Stimulated activated CD8-positive, alpha-beta memory T cell treated with anti-CD3 and anti-CD28 coated beads, Interleukin-7, amount 100 ng/mL, for 24 hours (primary cell): ENCODE results near the gene RRAGD.
A peak's percentile ranks its signal among the peaks of the same experiment; 100 is the strongest.

Experiments used
- DNase-seq: peaks from one replicate; pipeline ENCODE4 v3.0.0-alpha.2; 2020; ENCODE audit warnings: low read depth

The RRAGD gene, protein sequence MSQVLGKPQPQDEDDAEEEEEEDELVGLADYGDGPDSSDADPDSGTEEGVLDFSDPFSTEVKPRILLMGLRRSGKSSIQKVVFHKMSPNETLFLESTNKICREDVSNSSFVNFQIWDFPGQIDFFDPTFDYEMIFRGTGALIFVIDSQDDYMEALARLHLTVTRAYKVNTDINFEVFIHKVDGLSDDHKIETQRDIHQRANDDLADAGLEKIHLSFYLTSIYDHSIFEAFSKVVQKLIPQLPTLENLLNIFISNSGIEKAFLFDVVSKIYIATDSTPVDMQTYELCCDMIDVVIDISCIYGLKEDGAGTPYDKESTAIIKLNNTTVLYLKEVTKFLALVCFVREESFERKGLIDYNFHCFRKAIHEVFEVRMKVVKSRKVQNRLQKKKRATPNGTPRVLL

DNA sequence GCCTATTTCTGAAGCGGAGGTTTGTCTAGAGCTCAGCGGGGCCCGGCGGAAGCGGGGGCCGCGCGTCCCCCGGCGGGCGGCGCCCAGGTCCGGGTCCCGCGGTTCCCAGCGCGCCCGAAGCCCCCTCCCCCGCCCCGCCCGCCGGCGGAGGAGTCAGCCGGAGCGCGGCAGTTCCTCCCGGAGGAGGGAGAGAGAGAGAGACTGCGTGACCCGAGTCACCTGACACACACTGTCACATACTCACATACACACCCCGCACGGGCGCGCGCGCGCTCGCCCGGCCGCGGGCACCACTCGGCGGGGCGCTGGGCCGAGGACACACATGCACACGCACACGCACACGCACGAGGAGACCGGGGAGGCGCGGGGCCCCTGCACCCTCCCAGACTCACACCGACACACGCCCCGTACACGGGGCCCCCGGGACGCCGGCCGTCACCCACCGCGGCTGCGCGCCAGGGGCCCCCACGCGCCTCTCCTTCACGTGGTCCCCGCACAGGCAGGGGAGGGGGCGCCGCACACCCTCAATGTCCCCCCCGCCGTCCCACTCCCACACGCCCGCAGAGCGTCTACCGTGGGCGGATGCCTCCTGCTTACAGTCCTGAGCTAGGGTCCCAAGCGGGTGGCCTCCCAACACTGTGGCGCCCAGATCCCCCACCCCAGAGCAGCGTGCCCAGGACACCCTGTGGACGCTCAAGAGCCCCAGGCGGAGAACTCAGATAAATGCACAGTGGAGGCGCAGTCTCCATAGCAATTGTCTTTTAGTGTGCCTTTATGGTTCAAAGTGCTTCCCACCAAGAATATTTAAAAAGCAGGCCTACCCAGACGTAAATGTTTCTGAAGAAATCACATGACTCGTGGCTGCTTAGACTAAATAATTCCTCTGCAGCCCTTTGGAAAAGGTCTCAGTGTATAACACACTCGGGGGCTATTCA is at the start of gene RRAGD:
Gene RRAGD, minus strand, starts transcription at position 203 of the 935 bp plus-strand sequence. CDS start 280 bp downstream, outside the sequence.
- peak; percentile 20 for DNase-seq

DNA sequence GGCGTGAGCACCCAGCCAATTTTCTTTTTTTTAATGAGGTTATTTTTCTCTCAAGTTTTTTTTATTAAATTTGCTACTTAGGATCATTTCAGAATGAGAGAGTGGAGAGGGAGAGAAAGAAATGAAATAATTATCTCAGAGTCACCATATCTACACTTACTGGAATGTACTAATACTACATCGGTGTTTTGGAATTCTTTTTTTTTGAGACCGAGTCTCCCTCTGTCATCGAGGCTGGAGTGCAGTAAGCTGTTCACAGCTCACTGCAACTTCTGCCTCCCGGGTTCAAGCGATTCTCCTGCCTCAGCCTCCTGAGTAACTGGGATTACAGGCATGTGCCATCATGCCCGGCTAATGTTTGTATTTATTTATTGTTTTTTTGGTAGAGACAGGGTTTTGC is 48.6 kb upstream of the RRAGD start:
- no peak for DNase-seq

DNA sequence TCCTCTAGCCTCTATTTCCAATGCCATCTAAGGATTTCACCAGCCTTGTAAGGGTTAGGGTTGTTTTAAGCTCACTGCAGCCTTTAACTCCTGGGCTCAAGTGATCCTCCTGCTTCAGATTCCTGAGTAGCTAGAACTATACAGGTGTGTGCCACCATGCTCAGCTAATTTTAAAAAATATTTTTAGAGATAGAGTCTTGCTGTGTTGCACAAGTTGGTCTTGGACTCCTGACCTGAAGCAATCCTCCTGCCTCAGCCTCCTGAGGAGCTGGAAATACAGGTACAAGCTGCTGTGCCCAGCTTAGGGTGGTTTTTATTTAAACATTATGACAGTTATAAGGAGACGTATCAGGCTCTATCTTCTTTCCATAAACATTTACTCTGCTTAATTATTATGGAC is 47.4 kb upstream of the RRAGD start:
- DNase-seq, result no peak

DNA sequence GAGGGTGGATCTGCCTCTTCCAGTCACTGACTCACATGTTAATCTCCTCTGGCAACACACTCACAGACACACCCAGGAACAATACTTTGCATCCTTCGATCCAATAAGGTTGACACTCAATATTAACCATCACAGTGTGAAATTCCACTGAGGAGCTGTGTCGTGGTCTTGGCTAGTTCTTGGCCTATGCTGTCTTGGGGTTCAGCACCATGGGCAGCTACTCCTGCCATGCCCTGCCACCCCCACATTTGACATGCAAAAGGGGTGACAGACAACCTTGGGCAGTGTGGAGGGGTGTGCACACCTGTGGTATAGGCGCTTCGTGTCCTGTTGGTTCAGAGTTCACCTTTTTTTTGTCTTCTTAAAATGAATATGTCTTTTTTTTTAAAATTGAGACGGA is 46.6 kb upstream of the RRAGD start:
- no peak for DNase-seq

DNA sequence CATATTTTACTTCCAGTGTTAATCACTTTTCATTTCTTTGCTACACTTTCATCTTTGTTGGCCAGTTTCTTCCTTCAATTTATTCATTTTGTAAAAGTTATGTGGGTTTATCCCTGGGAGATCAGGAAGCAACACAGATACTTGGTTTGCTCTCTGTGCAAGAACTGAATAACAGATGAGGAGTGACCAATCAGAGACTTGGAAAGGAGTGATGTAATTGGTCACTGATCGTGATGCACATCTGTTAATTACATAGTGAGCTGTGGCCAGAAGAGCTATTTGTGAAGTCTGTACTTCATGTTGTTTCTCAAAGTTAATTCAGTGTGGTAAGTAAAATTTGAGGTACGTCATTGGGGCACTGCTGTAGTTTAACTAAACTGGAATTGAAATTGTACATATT is 42.2 kb upstream of the RRAGD start:
- no peak for DNase-seq

DNA sequence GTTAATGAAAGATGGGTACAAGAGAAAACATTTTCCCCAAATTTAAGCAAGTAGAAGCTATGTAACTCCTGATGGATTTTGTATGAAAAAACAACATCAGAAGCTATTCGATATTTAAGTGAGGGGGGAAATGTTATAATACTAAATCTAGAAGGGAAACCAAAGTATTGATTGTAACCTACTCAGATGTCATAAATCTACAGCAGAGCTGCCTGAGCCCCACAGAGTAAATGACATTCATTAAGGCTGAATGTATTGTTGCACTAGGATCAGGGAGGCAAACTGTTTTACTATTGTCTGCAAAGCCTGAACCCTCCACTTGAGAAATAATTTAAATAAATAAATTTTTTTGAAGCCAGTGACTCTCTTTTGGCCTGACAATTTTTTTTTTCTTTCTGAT is 40.2 kb upstream of the RRAGD start:
- no peak for DNase-seq

DNA sequence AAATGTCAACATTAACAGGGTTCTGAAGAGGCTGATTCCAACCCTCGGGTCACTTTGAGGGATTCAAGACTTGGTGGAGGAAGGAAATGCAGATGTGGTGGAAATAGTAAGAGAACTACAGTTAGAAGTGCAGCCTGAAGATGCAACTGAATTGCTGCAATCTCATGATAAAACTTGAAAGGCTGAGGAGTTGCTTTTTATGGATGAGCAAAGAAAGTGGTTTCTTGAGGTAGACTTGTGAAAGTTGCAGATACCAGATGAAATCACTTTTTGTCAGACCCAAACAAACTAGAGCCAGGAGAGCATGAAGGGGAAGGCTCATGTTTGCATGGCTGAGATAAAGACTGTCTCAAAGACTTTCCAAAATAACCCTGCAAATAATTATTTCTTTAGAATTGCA is 37.1 kb upstream of the RRAGD start:
- no peak for DNase-seq

DNA sequence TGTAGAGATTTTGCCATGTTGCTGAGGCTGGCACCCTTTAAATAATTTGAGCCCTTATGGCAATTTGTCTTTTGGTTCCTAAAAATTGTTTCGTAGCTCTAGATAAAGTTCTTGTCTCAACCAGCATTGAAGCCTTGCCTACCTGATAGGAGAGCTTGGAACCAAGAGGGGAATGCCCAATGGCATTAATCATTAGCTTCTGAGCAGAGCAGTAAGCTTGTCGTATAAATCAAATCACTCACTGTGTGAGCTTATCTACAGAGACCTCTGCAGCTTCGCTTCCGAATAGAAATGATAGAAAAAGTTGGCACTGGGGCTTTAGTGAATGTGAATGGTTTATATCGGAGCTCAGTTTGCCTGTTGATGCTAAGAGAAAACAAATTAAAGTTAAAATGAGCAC is 31.6 kb upstream of the RRAGD start:
- no peak for DNase-seq

DNA sequence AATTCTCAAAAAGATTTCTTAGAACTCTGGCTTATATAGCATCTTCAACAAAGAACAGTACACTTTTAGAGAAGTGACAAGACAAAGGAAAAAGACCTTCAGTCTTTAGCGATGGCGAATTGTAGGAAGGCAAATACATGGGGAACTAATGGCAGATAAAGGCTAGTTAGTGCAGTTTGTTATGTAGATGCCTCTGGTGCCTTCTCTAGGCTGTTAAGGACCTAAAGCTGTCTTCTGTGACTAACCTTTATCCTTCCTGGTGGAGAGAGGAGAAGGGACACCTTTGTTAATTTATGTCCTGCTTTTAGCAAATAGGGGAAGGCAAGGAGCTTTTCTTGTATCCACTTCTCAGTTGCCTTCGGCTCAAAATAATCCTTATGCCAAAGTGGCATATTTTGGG is 28.1 kb upstream of the RRAGD start:
- DNase-seq, result no peak

DNA sequence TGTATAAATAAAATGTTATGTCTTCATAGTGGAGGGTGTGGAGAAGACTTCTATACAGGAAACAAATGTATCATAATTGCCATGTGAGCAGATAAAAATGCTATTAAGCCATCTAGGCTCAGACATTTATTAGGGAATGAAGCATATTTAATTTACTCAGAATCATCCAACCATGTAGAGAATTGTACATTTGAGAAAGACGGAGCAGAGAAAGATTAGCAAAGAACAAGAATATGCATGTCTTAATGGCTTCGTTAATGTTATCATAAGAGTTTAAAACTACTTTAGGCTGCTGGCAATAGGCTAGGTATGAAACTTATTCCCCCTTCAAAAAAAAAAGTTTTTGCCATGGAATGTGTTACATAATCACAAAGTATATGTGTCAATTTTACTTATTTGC is 26.9 kb upstream of the RRAGD start:
- no peak for DNase-seq

DNA sequence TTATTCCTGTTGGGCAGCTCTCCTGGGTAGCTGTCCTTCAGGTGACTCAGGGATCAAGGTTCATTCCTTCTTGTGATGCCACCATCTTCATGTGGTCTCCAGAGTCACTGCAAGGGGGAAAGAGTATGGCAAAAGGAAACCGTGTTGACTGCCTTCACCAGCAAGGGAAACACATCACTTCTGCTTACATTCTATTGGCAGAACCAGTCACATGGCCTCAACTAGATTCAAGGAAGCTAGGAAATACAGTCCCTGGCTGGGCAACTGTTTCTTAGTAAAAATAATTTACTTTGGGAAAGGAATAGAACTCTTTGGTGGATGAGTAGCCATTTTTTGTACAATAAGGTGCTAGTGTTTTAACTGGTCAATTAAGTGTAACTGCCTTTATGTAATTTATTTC is 26.2 kb upstream of the RRAGD start:
- DNase-seq, result no peak

DNA sequence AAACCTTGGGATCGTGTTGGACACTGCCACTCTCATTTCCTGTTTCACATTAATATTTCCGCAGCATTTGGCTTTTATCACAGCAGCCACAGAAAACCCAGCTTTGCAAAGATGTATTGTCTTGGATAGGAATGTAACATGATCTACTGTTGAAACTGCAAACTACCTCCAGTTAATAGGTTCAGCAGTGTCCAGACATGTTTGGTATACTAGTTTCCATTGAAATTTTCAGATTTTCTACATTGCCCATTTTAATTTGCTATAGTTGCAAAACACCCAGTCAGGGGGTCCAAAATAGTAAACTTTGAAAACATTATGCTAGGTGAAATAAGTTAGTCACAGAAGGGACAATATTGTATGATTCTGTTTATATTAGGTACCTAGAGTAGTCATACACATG is 24.2 kb upstream of the RRAGD start:
- DNase-seq, result no peak

DNA sequence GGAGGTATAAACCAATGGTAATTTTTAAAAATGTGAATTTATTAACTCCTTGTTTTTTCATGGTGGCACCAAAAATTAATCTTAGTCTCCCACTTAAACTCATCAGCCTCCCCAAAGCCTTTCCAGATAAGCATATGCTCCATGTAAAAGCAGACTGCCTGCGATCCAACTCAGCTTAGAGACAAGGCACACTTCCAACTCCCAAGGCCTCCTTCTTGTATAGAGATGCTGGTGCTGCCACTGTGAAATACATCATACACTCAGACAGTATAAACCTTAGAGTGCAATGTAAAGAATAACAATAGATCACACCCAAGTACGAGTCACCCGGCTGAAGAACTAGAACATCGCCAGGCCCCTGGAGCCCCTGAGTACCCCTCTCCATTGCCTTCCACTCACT is 22.9 kb upstream of the RRAGD start:
- DNase-seq, result no peak

DNA sequence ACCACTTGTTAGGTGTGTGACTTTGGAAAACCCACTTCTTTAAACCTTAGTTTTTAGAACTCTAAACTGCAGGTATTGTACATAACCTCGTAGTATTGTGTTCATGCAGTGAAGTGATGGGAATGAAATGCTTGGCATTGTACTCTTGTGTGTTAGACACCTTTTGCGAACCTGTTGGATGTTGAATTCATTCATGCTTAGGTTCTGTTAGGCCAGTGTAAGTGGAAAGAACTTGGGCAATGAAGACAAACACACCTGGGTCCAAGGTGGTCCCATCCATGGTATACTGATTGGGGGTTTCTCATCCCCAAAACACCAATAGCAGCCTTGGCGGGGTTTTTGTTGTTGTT is 22.1 kb upstream of the RRAGD start:
- DNase-seq, result no peak

DNA sequence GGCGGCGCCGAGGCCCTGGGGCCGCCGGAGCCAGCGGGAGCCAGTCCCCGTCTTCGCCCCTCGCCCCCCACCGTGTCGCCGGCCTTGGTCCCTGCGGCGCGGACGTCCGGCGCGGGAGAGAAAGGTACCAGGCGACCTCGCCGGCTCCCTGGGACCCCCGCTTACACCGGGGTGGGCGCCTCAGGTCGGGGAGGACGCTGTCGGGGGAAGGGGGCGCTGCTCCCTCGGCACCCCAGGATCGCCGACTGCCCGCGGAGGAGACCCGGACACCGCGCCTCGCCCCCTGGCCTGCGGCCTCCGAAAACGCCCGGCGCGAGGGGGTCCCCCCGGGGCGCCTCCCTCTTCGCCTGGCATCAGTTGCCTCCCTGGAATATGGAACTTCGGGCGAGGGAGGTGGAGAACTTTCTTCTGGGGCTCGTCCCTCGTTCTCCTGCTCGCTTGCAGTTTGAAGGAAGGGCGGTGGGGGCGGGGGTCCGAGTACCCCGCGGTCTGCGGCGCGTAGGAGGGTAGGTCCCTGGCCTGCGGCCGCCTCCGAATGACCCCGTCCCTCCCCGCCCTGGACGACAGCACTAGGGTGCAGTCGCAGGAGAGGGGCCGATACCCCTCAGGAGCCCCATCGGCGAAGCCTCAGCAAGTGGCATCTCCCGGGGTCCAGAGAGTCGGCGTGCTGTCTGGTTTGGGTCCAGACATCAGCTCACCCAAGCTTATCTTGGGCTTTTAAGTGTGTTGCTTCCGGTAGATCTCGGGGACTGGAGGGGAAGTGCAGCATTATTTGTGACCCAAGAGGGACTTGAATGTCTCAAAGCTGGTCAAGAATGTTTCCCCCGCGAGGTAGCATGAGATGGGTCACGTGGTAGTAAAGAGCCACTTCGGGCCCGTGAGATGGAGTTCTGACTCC is 21.4 kb upstream of the RRAGD start:
- DNase-seq, result no peak

DNA sequence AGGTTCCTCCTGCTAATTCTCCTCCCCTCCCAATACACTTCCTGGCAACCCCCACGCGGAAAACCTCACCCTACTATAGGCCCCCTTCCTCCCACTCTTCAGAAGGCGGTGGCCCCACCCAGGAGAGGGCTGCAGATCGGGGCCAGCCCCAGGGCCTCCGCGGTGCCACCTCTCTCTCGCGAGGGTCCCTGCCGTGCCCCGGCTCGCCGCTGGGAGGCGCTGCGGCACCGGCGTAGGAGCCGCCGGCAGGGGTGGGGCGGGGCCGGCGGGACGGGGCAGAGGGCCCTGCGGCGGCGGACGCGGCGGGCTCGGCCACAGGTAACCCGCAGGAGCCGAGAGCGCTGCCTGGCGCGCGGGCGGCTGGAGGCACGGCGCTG is 20.8 kb upstream of the RRAGD start, which contains the start of gene ANKRD6:
Gene ANKRD6, plus strand, starts transcription at position 278 of the 377 bp plus-strand sequence. CDS start 133,825 bp downstream, outside the sequence.
- DNase-seq, result peak; percentile 72

DNA sequence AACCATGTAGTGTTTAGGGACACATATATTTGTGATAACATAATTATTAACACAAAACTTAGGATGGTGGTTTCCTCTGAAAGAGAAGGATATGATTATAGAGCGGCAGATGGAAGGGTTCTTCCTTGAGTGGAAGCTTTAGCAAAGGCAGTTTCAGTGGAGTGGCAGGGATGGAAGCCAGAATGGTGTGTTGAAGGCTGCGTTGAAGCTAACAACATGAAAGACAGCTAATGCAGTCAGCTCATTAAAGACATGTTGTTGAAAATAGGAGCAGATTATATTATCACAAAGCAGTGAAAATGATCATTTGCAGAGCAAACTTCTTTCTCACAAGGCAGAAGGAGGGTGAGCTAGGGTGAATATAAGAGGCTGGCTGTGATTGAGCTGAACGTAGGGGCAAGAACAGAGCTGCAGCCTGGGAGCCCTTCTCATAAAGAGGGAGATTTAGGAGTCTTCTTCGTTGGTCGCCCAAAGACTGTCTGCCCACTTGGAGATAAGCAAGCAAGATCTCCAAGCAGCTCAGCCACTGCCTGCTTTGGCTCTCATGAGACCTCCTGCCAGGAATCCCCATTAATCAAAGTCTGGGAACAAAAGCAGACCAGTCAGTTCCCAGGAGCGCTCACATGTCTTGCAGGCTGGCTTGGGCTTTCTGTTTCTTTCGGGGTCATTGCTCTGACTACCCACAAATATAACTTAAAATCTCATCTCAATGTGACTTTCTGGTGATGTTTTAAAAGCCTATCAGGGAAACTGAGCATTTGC is 18.3 kb upstream of the RRAGD start:
- DNase-seq, result no peak

DNA sequence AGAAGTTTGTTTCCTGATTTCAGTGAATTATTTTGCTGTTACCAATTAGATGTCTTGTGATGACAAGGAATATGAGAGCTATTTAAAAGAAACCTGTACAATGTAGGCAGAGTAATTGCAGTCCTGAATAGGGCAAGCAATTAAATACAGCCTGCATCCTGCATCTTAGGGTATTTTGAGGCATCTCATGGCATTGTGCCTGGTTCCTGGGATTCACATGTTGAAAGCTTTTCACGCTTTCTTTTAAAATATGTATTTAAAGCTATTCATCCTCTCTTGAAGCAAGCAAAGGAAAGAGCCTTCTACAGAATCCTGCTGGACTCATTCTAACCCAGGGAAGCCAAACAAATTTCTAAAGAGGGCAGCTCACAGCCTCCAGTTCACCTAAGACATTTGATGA is 4.7 kb upstream of the RRAGD start:
- no peak for DNase-seq

DNA sequence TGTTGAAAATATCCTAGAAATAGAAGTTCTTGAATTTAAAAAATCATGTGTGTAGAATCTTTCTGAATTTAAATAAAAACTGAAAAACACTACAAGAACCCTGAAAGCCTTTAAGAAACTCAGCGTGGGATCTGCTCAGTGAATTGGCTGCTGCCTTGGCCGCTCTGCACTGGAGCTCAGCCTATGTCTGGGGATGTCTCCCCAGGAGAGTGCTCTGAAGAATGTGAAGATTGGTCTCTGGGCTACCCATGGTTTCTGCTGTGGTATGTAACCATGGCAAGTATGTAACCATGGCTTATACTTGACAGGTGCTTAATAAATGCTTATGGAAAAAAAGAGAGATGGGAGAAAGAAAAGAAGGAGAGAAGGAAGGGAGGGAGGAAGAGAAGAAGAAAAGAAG is 3.1 kb upstream of the RRAGD start:
- no peak for DNase-seq

DNA sequence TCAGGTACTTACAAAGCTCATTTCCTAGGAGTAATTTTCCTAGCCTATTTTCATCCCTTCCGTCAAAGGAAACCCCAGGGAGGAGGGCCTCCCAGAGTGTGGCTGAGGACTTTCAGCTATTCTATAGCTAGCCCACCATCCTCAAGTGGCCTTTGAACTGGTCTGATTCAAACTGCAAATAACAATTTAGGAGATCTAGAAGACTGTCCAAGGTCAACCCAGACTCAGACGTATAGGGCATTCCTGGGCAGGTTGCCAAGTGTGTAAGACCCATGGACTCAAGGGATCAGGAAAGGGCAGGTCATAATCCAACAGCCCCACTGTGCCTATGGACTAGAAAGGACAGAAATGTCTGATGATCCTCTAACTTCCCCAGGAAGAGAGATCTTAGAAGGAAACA is 2.1 kb upstream of the RRAGD start:
- DNase-seq, result no peak

DNA sequence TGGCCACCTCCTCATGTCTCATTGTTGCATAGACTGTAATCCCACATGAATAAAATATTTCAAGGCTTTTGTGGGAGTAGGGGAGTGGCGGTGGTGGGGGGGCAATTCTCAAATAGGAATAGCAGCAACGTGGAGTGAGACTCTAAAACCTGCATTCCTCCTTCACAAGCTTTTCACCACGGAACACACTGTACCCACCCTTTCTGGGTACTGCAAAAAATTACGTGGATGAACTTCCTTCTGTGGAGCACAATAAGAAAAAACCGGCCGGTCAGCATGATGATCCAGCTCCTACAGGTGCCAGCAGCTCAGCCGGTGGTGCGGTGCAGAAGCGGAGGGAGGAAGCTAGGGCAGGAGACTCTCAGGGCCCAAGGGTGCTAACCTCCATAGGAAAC is 930 bp upstream of the RRAGD start:
- no peak for DNase-seq
